Panc1 (cell line): ENCODE results near the gene SUPT20H. TPM values are rescaled to one million over a fixed set of nuclear protein-coding genes. Genes with fewer than 3 reads are reported as not detected.

Experiments
- ATAC-seq: fragments of 200-7000 bp; cut with Tn5 transposase; 2 replicates; pipeline ENCODE4 v1.9.1; 2020; ENCODE audit warnings: mild to moderate bottlenecking, moderate library complexity
- BruUV-seq: library from RNA; stranded (reverse); fragments of 400-500 nt; replicated peaks from 2 replicates; lab custom pipeline; 2021; lab: Mats Ljungman, UMichigan
- CTCF ChIA-PET: fragments of 300-600 bp; sonication (Branson Sonifier 250); formaldehyde crosslinking; loops from one replicate; lab custom pipeline; 2022; ENCODE audit warnings: antibody characterized with exemption; lab: Charles Lee
- POLR2A ChIA-PET: fragments of 300-600 bp; sonication (Branson Sonifier 250); formaldehyde crosslinking; loops from one replicate; lab custom pipeline; 2022; ENCODE audit warnings: antibody characterized with exemption; lab: Charles Lee
- DNase-seq: peaks from one replicate; pipeline ENCODE4 v3.0.0-alpha.2; 2010; ENCODE audit warnings: low read depth, low spot score
- H3K27ac ChIP-seq: 2 replicates; pipeline ENCODE4 v1.5.1; 2011; ENCODE audit warnings: mild to moderate bottlenecking, low read length, inconsistent platforms
- H3K27me3 ChIP-seq: fragments of 200-500 bp; sonication (Bioruptor generic); 2 replicates; pipeline ENCODE4 v1.6.0; 2014; ENCODE audit warnings: low read length, inconsistent platforms; ENCODE audit not compliant: control insufficient read depth, insufficient read depth
- H3K36me3 ChIP-seq: fragments of 200-500 bp; sonication (Bioruptor generic); 2 replicates; pipeline ENCODE4 v1.5.1; 2014; ENCODE audit warnings: inconsistent platforms, mild to moderate bottlenecking, low read length, moderate library complexity; ENCODE audit not compliant: control insufficient read depth, insufficient read depth
- H3K4me1 ChIP-seq: 2 replicates; pipeline ENCODE4 v1.5.1; 2011; ENCODE audit warnings: inconsistent platforms, mild to moderate bottlenecking, low read length, moderate library complexity; ENCODE audit not compliant: control insufficient read depth, insufficient read depth
- H3K4me3 ChIP-seq, 2 experiments: 2 replicates each; pipeline ENCODE4 v1.5.1; 2011 to 2012; ENCODE audit warnings: low read depth in 2 of 2, low read length in 2 of 2, mild to moderate bottlenecking in 2 of 2, inconsistent platforms in 1 of 2, moderate library complexity in 1 of 2
- H3K9me3 ChIP-seq: fragments of 200-500 bp; sonication (Bioruptor generic); 2 replicates; pipeline ENCODE4 v1.5.1; 2014; ENCODE audit warnings: low read depth, mild to moderate bottlenecking, inconsistent platforms, low read length, moderate library complexity; ENCODE audit not compliant: control insufficient read depth, insufficient read depth
- POLR2AphosphoS5 ChIP-seq: IDR thresholded peaks from 2 replicates; pipeline ENCODE4 v1.6.1; 2012; ENCODE audit warnings: mild to moderate bottlenecking, low read depth, low read length, moderate library complexity
- SIN3A ChIP-seq: IDR thresholded peaks from 2 replicates; pipeline ENCODE4 v1.6.1; 2012; ENCODE audit warnings: low read depth, mild to moderate bottlenecking, low read length, moderate library complexity, borderline replicate concordance; ENCODE audit not compliant: insufficient read depth
- TCF7L2 ChIP-seq: IDR thresholded peaks from 2 replicates; pipeline ENCODE4 v1.6.1; 2011; ENCODE audit warnings: mild to moderate bottlenecking, low read depth, low read length, inconsistent platforms
- in situ Hi-C: cut with HindIII; loops from 2 replicates; pipeline ENCODE4 v1.10.0; 2016; ENCODE audit warnings: low sequenced_read_pairs, low pct_unique_long_range_greater_than_20kb
- intact Hi-C: fragments of 100-400 bp; cut with micrococcal nuclease; formaldehyde crosslinking; loops from one replicate; pipeline ENCODE4 v1.10.0; 2022; ENCODE audit not compliant: unreplicated experiment
- total RNA-seq: library from RNA; stranded (reverse); gene quantifications from one replicate; pipeline ENCODE4 v1.2.1, GENCODE V29; 2021; ENCODE audit not compliant: unreplicated experiment
- TF ChIP-seq, protein P1 (sequence below): fragments of 450-650 bp; IDR thresholded peaks from 2 replicates; pipeline ENCODE4 v1.5.1; 2017; ENCODE audit warnings: mild to moderate bottlenecking
- TF ChIP-seq, protein P2 (sequence below), 2 experiments: IDR thresholded peaks; 2 replicates each; pipeline ENCODE4 v1.6.1; 2011 to 2012; ENCODE audit warnings: low read depth in 2 of 2, control low read depth in 1 of 2, low read length in 1 of 2, mild to moderate bottlenecking in 1 of 2, moderate library complexity in 1 of 2; ENCODE audit not compliant: insufficient read depth in 1 of 2

The SUPT20H gene
- total RNA-seq, 1 experiment from 2014 or later: 32.9 TPM

- POLR2A ChIA-PET: no interaction called here
Measured at GRCh38 chr13:37100731-37101130, 41.2 kb upstream of the SUPT20H start.

GRCh38 chr13:37097076-37097475 lies 37.6 kb upstream of the SUPT20H start:
- Histone ChIP-seq H3K9me3 (no peaks in the 10 kb centered on the region), H3K27me3 (no peaks in the 10 kb centered on the region), H3K36me3 (no peaks in the 10 kb centered on the region), H3K4me3 (no peak overlapping the region), H3K4me1 (no peaks in the 10 kb centered on the region), H3K27ac (no peak overlapping the region)
- no TSS peak for BruUV-seq
- ATAC-seq: no peak
- TF ChIP-seq, protein P1, sequence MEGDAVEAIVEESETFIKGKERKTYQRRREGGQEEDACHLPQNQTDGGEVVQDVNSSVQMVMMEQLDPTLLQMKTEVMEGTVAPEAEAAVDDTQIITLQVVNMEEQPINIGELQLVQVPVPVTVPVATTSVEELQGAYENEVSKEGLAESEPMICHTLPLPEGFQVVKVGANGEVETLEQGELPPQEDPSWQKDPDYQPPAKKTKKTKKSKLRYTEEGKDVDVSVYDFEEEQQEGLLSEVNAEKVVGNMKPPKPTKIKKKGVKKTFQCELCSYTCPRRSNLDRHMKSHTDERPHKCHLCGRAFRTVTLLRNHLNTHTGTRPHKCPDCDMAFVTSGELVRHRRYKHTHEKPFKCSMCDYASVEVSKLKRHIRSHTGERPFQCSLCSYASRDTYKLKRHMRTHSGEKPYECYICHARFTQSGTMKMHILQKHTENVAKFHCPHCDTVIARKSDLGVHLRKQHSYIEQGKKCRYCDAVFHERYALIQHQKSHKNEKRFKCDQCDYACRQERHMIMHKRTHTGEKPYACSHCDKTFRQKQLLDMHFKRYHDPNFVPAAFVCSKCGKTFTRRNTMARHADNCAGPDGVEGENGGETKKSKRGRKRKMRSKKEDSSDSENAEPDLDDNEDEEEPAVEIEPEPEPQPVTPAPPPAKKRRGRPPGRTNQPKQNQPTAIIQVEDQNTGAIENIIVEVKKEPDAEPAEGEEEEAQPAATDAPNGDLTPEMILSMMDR: no peak
- TF ChIP-seq SIN3A: no peak
- TF ChIP-seq, protein P2, sequence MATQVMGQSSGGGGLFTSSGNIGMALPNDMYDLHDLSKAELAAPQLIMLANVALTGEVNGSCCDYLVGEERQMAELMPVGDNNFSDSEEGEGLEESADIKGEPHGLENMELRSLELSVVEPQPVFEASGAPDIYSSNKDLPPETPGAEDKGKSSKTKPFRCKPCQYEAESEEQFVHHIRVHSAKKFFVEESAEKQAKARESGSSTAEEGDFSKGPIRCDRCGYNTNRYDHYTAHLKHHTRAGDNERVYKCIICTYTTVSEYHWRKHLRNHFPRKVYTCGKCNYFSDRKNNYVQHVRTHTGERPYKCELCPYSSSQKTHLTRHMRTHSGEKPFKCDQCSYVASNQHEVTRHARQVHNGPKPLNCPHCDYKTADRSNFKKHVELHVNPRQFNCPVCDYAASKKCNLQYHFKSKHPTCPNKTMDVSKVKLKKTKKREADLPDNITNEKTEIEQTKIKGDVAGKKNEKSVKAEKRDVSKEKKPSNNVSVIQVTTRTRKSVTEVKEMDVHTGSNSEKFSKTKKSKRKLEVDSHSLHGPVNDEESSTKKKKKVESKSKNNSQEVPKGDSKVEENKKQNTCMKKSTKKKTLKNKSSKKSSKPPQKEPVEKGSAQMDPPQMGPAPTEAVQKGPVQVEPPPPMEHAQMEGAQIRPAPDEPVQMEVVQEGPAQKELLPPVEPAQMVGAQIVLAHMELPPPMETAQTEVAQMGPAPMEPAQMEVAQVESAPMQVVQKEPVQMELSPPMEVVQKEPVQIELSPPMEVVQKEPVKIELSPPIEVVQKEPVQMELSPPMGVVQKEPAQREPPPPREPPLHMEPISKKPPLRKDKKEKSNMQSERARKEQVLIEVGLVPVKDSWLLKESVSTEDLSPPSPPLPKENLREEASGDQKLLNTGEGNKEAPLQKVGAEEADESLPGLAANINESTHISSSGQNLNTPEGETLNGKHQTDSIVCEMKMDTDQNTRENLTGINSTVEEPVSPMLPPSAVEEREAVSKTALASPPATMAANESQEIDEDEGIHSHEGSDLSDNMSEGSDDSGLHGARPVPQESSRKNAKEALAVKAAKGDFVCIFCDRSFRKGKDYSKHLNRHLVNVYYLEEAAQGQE (IDR thresholded peaks at IDR 0.05; ENCODE audit: insufficient read depth in 1 of 2, low read depth in 2 of 2, low read length in 1 of 2): no peak
- no peak for TF ChIP-seq POLR2AphosphoS5
- TF ChIP-seq TCF7L2: no peak
- ChIA-PET CTCF (no interaction called here), POLR2A (no interaction called here)
- intact Hi-C loops (no loop called here), in situ Hi-C loops (no loop called here)
- no peak for DNase-seq

More at GRCh38 chr13:37100731-37101130, 41.2 kb upstream of the SUPT20H start:
- H3K27ac ChIP-seq: no peak overlapping the region
- CTCF ChIA-PET: no interaction called here
- in situ Hi-C loops (no loop called here), intact Hi-C loops (loop anchor here (10.0 kb wide), 1 partner anchor 504 kb away; no protein-coding TSS in a partner anchor)
- no peak overlapping the region for H3K4me3 ChIP-seq
- H3K4me1 ChIP-seq: no peaks in the 10 kb centered on the region
- TF ChIP-seq, protein P1: no peak
- no peak for TF ChIP-seq SIN3A
- no peak for TF ChIP-seq TCF7L2
- no peak for TF ChIP-seq POLR2AphosphoS5
- TF ChIP-seq, protein P2 (IDR thresholded peaks at IDR 0.05; ENCODE audit: insufficient read depth in 1 of 2, low read depth in 2 of 2, low read length in 1 of 2): no peak
- H3K9me3 ChIP-seq: no peaks in the 10 kb centered on the region
- no TSS peak for BruUV-seq
- H3K27me3 ChIP-seq: no peaks in the 10 kb centered on the region
- no peak for ATAC-seq
- no peak for DNase-seq
- H3K36me3 ChIP-seq: no peaks in the 10 kb centered on the region
